GM21515 (cell line): ENCODE results near the gene CFAP299.

Source experiments
- ATAC-seq: cut with Tn5 transposase; IDR thresholded peaks from one replicate; pipeline ENCODE4 v1.9.1; 2021; ENCODE audit not compliant: unreplicated experiment

Gene CFAP299

DNA sequence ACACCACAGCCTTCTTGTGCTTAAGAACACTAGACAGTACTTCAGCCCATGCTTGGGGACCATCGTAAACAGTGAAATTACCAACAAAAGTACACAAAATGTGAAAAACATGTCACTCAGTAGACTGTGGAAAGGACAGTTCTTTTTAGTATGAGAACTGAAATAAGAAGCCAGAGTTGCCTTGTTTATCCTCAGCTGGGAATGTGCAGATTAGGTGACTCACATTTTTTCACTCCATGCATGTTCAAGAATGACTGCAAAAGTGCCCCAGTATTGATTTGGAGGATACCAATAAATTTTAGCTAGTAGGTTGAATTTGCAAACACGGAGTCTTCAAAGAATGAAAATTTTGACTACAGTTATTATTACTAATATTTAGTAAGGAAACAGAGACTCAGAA is 671.9 kb downstream of the CFAP299 start:
- no peak for ATAC-seq
